NCI-H2029 treated with DMSO at 0.1 percent for 48 hours (cell line): ENCODE measurements around the gene FBLN5.
"Not testable (repeated sequence)": the region's sequence is repeated elsewhere in the genome, so short reads cannot be mapped to it uniquely, and the experiment has no call there.

Source experiments
- DNase-seq: peaks from one replicate; lab custom pipeline; 2025; lab: John Stamatoyannopoulos, UW

Gene FBLN5

GRCh38 chr14:91904956-91905645 lies 42.4 kb downstream of the FBLN5 start:
- DNase-seq, result no peak

GRCh38 chr14:91904483-91904882 lies 43.0 kb downstream of the FBLN5 start:
- DNase-seq, result no peak

DNA sequence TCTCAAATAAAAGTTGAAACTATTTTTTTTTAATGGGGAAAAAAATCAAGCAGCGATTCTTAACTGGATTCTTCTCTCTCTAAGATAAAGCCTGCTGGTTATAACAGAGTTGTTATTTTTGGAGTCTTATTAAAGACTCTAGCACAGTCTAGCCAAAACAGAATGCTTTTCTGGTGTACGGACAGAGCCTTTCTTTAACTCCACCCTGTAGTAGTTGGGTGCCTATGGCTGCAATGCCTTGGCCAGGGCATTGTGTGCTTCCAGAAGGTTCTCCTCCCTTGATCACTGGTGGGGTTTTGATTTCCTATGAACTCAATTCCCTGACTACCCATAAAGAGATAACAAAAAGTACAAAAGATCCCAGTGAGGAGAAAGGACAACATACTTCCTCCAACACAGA lies 44.4 kb downstream of the FBLN5 start:
- no peak for DNase-seq

- DNase-seq, result no peak
Observed at GRCh38 chr14:91902336-91902735, 45.2 kb downstream of the FBLN5 start.

DNA sequence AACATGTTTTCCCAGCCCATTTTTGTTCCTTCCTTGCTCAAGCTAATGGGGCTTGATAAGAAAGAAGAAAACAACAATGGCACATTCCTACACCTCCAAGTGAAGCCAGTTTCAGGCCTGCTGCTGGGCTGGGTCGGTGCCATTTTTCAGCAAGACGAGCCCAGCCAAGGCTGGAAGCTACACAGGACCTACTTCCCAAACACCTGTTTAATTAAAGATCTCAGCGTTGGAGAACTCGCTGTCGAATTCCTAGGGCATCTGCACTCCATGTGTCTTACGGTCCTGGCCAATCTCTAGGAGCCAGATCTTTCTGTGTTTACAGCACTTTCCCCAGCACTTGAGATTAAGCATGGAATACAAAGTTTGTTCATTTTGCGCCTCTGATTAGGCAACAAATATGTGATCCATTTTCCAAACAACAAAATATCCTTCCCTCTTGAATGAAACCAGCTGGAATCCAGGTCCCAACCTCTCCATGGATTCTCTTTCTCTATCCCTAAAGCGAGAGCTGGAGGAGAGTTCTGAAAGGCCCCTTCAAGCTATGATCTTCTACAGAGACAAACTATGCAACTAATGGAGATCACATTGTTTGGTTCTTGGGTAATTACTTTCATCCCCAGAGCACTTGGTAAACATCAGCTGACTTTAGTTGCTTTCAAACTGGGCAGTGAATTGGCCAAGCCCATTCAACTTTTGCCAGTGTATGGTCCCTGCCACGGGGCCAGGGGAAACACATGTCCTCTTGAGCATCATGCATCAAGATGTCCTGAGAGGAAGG lies 45.9 kb downstream of the FBLN5 start:
- no peak for DNase-seq

DNA sequence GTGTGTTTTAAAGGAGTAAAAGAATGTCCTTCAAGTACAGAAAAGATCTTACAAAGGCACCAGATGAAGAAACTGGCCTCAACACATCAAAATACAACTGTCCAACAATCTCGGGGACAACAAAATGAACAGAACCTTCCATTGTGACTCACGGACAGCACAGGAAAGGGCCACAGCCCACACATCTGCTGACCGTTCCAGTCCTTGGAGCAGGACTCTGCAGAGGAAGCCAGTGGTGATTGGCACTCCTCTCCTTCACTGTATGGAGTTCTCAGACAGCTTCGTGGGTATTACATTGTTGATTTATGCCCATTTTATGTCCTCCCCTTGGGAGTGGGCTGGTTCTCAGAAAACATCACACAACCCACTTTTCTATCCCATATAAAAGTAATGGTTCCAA lies 47.7 kb downstream of the FBLN5 start:
- DNase-seq, result no peak

GRCh38 chr14:91899213-91899612 lies 48.3 kb downstream of the FBLN5 start:
- DNase-seq, result no peak

DNA sequence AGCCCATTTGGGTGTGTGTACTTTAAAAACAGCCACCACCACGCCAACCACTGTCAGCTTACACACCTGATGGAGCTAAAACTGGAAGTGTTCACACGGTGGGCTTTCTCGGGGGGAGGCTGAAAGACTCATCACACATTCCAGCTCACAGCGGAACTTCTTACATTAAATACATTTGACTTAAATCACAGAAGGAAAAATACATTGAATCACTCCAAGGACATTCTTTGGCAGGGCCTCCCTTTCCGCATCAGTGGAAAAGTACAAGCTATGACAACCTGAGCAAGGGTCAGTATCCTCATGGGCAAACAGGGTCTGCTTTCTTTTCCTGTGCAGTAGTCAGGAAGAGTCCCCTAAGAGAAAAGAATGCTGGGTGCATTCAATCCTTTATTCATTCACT lies 49.1 kb downstream of the FBLN5 start:
- no peak for DNase-seq

DNA sequence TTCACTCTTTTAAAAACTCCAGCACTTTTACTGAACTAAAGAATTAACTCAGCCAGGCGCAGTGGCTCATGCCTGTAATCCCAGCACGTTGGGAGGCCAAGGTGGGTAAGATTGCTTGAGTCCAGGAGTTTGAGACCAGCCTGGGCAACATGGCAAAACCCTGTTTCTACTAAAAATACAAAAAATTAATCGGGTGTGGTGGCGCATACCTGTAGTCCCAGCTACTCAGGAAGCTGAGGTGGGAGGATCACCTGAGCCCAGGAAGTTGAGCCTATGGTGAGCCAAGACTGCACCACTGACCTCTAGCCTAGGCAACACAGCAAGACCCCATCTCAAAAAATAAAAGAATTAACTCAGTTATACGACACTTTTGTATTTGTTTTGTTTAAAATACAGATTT lies 49.8 kb downstream of the FBLN5 start:
- DNase-seq, result not testable (repeated sequence)

DNA sequence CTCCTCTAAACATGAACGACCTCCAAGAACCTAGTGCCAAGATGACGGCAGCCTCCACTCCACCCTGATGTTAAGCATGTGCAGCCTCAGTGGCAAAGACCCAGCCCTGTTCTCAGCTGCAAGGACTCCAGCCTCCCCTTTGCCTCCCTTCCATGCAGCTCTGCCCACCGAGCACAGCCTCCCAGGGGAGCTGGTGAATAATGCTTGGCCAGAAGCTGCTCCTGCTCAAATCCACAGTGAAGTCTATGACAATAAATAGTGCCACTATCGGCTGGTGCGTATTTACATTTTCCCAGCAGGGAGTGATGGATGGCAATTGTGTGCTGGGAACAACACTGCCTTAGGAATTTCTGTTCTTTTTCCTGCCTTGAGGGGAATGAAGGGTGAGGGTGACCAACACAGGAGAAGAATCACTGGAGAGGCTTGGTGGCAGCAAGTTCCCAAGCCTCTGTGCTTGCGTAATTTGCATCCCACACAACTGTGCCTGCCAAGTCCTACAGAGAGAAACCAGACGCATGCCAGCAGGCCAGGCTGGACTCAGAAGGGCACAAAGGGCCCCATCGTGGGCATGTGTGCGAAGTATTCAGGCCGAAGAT lies 50.3 kb downstream of the FBLN5 start:
- no peak for DNase-seq

DNA sequence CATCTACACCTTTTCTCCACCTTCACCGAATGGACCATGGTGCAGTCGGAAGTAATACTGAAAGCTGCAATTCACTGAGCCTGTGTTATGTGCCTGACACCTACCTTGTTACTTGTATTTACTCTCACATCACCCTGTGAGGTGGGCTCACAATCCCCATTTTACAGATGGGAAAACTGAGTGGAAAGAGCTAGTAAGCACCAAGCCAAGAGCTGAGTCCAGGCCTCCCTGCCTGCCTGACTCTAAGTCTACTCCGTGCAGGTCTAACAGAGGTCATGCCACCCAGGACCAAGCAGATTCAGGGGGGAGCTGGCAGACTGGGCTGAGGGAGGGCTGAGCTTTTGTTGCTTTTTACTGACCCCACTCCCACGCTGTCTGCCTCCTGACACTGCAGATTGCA lies 51.1 kb downstream of the FBLN5 start:
- no peak for DNase-seq

DNA sequence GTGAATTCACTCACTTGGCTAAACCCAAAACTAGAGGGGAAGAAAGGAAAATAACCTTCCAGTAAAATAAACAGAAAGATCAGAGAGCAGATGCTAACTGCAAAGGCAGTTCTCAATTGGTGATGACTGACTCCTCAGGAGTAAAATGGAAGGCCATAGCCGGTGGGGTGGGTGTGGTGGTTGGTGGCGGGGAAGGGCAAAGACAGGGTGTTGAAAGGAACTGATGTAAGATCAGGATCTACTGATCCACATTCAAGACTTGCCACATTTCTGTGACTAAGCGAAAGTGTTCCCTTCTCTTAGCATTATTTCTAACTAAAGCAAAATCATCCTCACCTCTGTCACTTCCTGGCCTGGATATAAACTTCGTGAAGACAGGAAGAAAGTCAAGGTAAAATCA lies 53.8 kb downstream of the FBLN5 start:
- no peak for DNase-seq

GRCh38 chr14:91893007-91893406 lies 54.5 kb downstream of the FBLN5 start:
- no peak for DNase-seq

DNA sequence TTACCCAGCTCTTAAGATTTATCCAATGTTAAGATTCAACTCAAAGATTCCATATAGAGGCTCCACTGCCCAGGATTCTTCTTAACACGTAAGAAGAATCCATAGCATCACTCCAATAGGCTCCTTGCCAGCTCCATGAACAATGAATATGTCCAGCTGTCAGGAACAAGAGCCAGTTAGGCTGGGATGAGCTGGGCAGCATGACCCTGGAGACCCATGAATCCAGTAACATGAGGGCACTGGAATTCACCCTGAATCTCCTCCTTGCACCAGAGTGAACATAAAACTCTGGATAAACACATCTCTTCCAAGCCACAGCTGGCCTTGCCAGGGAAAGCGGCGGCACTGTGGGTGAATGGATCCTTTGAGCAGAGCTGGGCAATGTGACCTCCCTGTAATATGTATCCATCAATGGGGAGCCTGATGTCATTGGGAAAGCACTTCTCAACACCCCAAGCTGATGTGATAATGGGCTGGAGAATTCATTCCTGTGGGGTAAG lies 55.7 kb downstream of the FBLN5 start:
- no peak for DNase-seq

DNA sequence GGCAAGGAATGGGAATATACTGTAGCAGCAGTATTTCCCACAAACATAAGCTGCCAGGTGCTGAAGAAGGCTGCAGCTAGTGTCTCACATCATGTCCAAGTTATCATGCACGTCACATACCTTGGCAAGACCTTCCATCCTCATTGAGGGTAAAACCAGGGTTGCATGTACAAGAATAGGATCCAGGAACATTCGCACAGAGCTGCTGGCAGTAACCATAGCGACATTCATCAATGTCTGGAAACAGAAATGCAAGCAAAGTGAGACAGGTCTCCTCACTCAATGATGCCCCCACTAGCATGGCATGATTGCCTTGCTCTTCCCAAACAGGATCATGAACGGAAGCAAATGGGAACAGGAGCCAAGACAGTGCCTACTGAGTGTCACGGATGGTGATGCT lies 56.4 kb downstream of the FBLN5 start:
- no peak for DNase-seq

GRCh38 chr14:91890291-91890749 lies 57.2 kb downstream of the FBLN5 start:
- no peak for DNase-seq

- DNase-seq, result peak; percentile 71
Observed at GRCh38 chr14:91889477-91890211, 57.9 kb downstream of the FBLN5 start.

- no peak for DNase-seq
Observed at GRCh38 chr14:91888641-91889476, 58.6 kb downstream of the FBLN5 start.

GRCh38 chr14:91886961-91887360 lies 60.5 kb downstream of the FBLN5 start:
- no peak for DNase-seq

- DNase-seq, result no peak
Observed at GRCh38 chr14:91885839-91886238, 61.7 kb downstream of the FBLN5 start.

- no peak for DNase-seq
Observed at GRCh38 chr14:91885113-91885712, 62.3 kb downstream of the FBLN5 start.
